B cell (primary cell): Measurements from ENCODE around the gene HINT1. TPM values are rescaled to one million over a fixed set of nuclear protein-coding genes. Genes with fewer than 3 reads are reported as not detected.

Source experiments
- ATAC-seq: fragments of 200-7000 bp; cut with Tn5 transposase; one replicate; pipeline ENCODE4 v1.10.0; 2021; ENCODE audit warnings: low read depth, mild to moderate bottlenecking, moderate number of reproducible peaks, moderate library complexity
- CTCF ChIA-PET: fragments of 350-600 bp; sonication (Branson Sonifier 250); formaldehyde crosslinking; loops from one replicate; lab custom pipeline; 2021; ENCODE audit warnings: antibody characterized with exemption, inconsistent platforms; lab: Charles Lee
- POLR2A ChIA-PET: fragments of 350-600 bp; sonication (Branson Sonifier 250); formaldehyde crosslinking; loops from one replicate; lab custom pipeline; 2021; ENCODE audit warnings: antibody characterized with exemption; lab: Charles Lee
- DNase-seq: peaks from one replicate; pipeline ENCODE4 v3.0.0; 2013
- H2AFZ ChIP-seq: 2 replicates; pipeline ENCODE4 v1.6.1; 2012; ENCODE audit warnings: mild to moderate bottlenecking, low read depth, low read length; ENCODE audit not compliant: insufficient read depth, poor library complexity, severe bottlenecking
- H3K27ac ChIP-seq, 2 donors: 1 replicate in 1 of 2; 2 replicates in 1 of 2; pipeline ENCODE4 v1.5.1; 2012 to 2013; ENCODE audit warnings: low read length in 2 of 2, mild to moderate bottlenecking in 2 of 2, moderate library complexity in 1 of 2
- H3K27me3 ChIP-seq, 4 experiments: fragments of 200-600 bp in 1 of 4; sonication (generic) in 1 of 4; replicated peaks in 1 of 4; 1 replicate in 2 of 4; 2 replicates in 2 of 4; pipeline versions ENCODE4 v1.6.1 to v1.7.0; 2013 to 2016; ENCODE audit warnings: low read length in 3 of 4, mild to moderate bottlenecking in 2 of 4, mixed read lengths in 1 of 4, moderate library complexity in 1 of 4; ENCODE audit not compliant: insufficient read depth in 4 of 4, control insufficient read depth in 3 of 4; ENCODE audit errors: control extremely low read depth in 1 of 4
- H3K36me3 ChIP-seq, 2 experiments: replicated peaks in 1 of 2; 1 replicate in 1 of 2; 2 replicates in 1 of 2; pipeline versions ENCODE4 v1.6.1 to v1.7.1; 2013; ENCODE audit warnings: low read length in 1 of 2; ENCODE audit not compliant: insufficient read depth in 2 of 2, control insufficient read depth in 1 of 2; ENCODE audit errors: control extremely low read depth in 1 of 2, extremely low read depth in 1 of 2
- H3K4me1 ChIP-seq, 2 donors: fragments of 200-600 bp in 1 of 2; sonication (generic) in 1 of 2; 1 replicate in 1 of 2; 2 replicates in 1 of 2; pipeline versions ENCODE4 v1.5.1 to v1.6.1; 2013 to 2017; ENCODE audit warnings: low read length in 2 of 2; ENCODE audit not compliant: control insufficient read depth in 2 of 2, insufficient read depth in 2 of 2
- H3K4me2 ChIP-seq: replicated peaks from 2 replicates; pipeline ENCODE3; 2012; ENCODE audit warnings: mild to moderate bottlenecking, low read depth, low read length; ENCODE audit not compliant: poor library complexity, severe bottlenecking
- H3K4me3 ChIP-seq, 5 experiments: fragments of 200-600 bp in 1 of 5; sonication (generic) in 1 of 5; 1 replicate in 3 of 5; 2 replicates in 2 of 5; pipeline versions ENCODE4 v1.5.1 to v1.7.0; 2011 to 2016; ENCODE audit warnings: low read length in 4 of 5, mild to moderate bottlenecking in 4 of 5, low read depth in 2 of 5, control low read depth in 1 of 5, moderate library complexity in 1 of 5; ENCODE audit not compliant: insufficient read depth in 1 of 5; ENCODE audit errors: control extremely low read depth in 1 of 5, extremely low read depth in 1 of 5
- H3K79me2 ChIP-seq: fragments of 200-600 bp; sonication (generic); one replicate; pipeline ENCODE4 v1.6.0; 2016; ENCODE audit warnings: low read length; ENCODE audit not compliant: control insufficient read depth, insufficient read depth
- H3K9ac ChIP-seq: fragments of 200-600 bp; sonication (generic); 2 replicates; pipeline ENCODE4 v1.6.1; 2017; ENCODE audit warnings: mild to moderate bottlenecking, low read length, moderate library complexity
- H3K9me3 ChIP-seq, 3 donors: one replicate each; pipeline versions ENCODE4 v1.6.1 to v1.7.1; 2013; ENCODE audit warnings: low read length in 2 of 3; ENCODE audit not compliant: control insufficient read depth in 2 of 3, insufficient read depth in 1 of 3; ENCODE audit errors: control extremely low read depth in 1 of 3
- H4K20me1 ChIP-seq: 2 replicates; pipeline ENCODE4 v1.6.0; 2012; ENCODE audit warnings: mild to moderate bottlenecking, low read length; ENCODE audit not compliant: insufficient read depth, control insufficient read depth, poor library complexity, severe bottlenecking
- H3K27ac Mint-ChIP-seq: one replicate; pipeline ENCODE4 v1.8.0; 2021; ENCODE audit warnings: mixed read lengths
- H3K27me3 Mint-ChIP-seq: one replicate; pipeline ENCODE4 v1.8.0; 2021; ENCODE audit warnings: mixed read lengths
- H3K4me1 Mint-ChIP-seq: one replicate; pipeline ENCODE4 v1.8.0; 2021; ENCODE audit warnings: mixed read lengths
- H3K4me3 Mint-ChIP-seq: one replicate; pipeline ENCODE4 v1.8.0; 2021; ENCODE audit warnings: mixed read lengths
- H3K9me3 Mint-ChIP-seq: one replicate; pipeline ENCODE4 v1.8.0; 2022; ENCODE audit warnings: mixed read lengths; ENCODE audit not compliant: insufficient read depth
- EZH2 ChIP-seq: IDR thresholded peaks from 2 replicates; pipeline ENCODE4 v1.6.1; 2012; ENCODE audit warnings: borderline replicate concordance, low read depth, mild to moderate bottlenecking, moderate library complexity, low read length; ENCODE audit not compliant: insufficient read depth, poor library complexity, severe bottlenecking
- WGBS: methylation state at CpG from one replicate; pipeline ENCODE4 v1.1.5; 2013; ENCODE audit warnings: missing lambda C conversion rate; ENCODE audit not compliant: insufficient coverage; 5-methylcytosine and 5-hydroxymethylcytosine counted together
- intact Hi-C: fragments of 100-400 bp; cut with micrococcal nuclease; formaldehyde crosslinking; loops from one replicate; pipeline ENCODE4 v1.10.0; 2022
- polyA plus RNA-seq: library from polyadenylated mRNA; depleted of rRNA; stranded (reverse); fragments of >200 nt; gene quantifications from 2 replicates; pipeline ENCODE4 v1.2.3, GENCODE V29; 2012
- total RNA-seq, 2 donors: library from RNA; stranded (reverse); fragments of 120-200 nt in 1 of 2; gene quantifications; 1 replicate in 1 of 2; 2 replicates in 1 of 2; pipeline versions ENCODE4 v1.2.3 to v1.2.4, GENCODE V29; 2013 to 2022
- TF ChIP-seq, protein P1 (sequence below): fragments of 200-600 bp; IDR thresholded peaks from one replicate; pipeline ENCODE4 v1.8.0; 2022; ENCODE audit warnings: antibody characterized with exemption, mild to moderate bottlenecking

Gene HINT1
- total and polyA plus RNA-seq, 2 donors (not counting 1 experiment from before 2014, with no cell fraction given) = 206 to 289 TPM

DNA sequence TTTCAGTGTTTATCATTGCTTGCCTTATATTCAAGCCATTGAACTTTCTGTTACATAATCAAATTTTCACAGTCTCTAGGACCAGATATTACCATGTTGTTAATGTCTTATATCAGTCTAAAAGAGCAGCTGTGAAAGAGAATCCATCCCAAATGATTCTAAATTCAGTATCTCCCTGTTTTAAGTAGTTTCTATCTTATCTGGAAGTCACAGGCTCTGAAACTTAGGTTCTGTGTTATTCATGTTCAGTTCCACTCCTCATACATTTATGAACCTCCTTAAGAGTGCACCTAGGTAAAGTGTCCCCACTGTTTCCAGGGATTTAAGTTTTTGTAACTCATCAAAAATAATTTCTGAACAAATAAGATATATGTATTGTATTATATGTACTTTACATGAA is 15.4 kb upstream of the HINT1 start:
- no peak overlapping the region for H2AFZ ChIP-seq
- H3K4me2 ChIP-seq = no peak overlapping the region
- H3K27ac ChIP-seq = no peak overlapping the region
- no peak overlapping the region for H3K4me3 ChIP-seq
- H3K4me1 ChIP-seq = no peaks in the 10 kb centered on the region
- no peak overlapping the region for H3K4me3 Mint-ChIP-seq
- intact Hi-C loops = no loop called here
- H3K36me3 ChIP-seq = peaks cover 0 to 3% of the 10 kb centered on the region in 2 experiments
- ATAC-seq (no peak), DNase-seq (no peak)
- no peak for TF ChIP-seq EZH2
- TF ChIP-seq, protein P1, sequence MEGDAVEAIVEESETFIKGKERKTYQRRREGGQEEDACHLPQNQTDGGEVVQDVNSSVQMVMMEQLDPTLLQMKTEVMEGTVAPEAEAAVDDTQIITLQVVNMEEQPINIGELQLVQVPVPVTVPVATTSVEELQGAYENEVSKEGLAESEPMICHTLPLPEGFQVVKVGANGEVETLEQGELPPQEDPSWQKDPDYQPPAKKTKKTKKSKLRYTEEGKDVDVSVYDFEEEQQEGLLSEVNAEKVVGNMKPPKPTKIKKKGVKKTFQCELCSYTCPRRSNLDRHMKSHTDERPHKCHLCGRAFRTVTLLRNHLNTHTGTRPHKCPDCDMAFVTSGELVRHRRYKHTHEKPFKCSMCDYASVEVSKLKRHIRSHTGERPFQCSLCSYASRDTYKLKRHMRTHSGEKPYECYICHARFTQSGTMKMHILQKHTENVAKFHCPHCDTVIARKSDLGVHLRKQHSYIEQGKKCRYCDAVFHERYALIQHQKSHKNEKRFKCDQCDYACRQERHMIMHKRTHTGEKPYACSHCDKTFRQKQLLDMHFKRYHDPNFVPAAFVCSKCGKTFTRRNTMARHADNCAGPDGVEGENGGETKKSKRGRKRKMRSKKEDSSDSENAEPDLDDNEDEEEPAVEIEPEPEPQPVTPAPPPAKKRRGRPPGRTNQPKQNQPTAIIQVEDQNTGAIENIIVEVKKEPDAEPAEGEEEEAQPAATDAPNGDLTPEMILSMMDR = no peak
- POLR2A ChIA-PET = no interaction called here
- H3K4me1 Mint-ChIP-seq = peaks cover 6% of the 10 kb centered on the region
- H3K79me2 ChIP-seq = peaks cover 56% of the 10 kb centered on the region
- H3K27ac Mint-ChIP-seq = no peak overlapping the region
- no peaks in the 10 kb centered on the region for H3K27me3 ChIP-seq
- H3K9ac ChIP-seq = no peak overlapping the region
- no peaks in the 10 kb centered on the region for H3K9me3 ChIP-seq
- CTCF ChIA-PET = no interaction called here
- no peaks in the 10 kb centered on the region for H4K20me1 ChIP-seq
- no peaks in the 10 kb centered on the region for H3K27me3 Mint-ChIP-seq
- no peaks in the 10 kb centered on the region for H3K9me3 Mint-ChIP-seq

DNA sequence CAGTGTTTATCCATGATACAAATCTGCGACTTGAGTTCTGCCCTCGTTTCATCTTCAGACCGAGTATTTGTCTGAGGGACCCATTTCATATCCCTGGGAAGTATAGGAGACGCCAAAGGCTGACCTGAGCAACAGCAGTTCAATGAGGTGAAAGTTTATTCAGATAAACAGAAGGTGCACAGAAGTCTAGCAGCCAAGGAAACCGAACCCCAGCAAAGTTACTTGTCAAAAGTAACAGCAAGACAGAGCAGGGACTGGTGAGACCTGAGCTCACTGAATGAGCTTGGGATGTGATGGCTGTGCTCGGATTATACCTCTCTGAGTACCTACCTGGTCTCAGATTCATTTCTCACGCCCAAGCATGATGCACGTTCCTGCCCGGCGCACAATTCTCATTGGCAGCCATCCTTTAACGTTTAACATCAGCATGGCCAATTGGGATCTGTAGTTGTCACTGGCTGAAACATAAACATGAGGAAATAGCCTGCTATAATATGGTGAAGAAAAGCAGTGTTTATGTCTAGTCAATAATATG is 6.3 kb upstream of the HINT1 start:
- H3K4me3 Mint-ChIP-seq = peak overlapping the region; percentile 98
- ATAC-seq (no peak), DNase-seq (no peak)
- H3K4me2 ChIP-seq = peak overlapping the region; percentile 82
- H3K79me2 ChIP-seq = peaks cover 47% of the 10 kb centered on the region
- no peaks in the 10 kb centered on the region for H3K27me3 Mint-ChIP-seq
- H3K4me1 Mint-ChIP-seq = peaks cover 42% of the 10 kb centered on the region
- no peaks in the 10 kb centered on the region for H4K20me1 ChIP-seq
- no peaks in the 10 kb centered on the region for H3K36me3 ChIP-seq
- peak overlapping the region; percentile 73 for H3K9ac ChIP-seq
- peak overlapping the region; percentile 77 to 81 for H3K27ac ChIP-seq
- no peak for TF ChIP-seq EZH2
- TF ChIP-seq, protein P1 = no peak
- peak overlapping the region; percentile 82 for H2AFZ ChIP-seq
- peak overlapping the region; percentile 78 to 89 (median 79) for H3K4me3 ChIP-seq
- intact Hi-C loops = loop anchor here (2.0 kb wide), 1 partner anchor 625 kb away; the partner anchor contains the start of gene FNIP1
- no peaks in the 10 kb centered on the region for H3K9me3 Mint-ChIP-seq
- WGBS = 0% methylated on average over 5 of the region's 11 CpGs
- peaks cover 19 to 21% of the 10 kb centered on the region in 2 donors for H3K4me1 ChIP-seq
- ChIA-PET CTCF (interaction anchor here (1.1 to 1.2 kb wide), 2 partner anchors 92 to 94 kb away, joined by 3 to 4 read pairs; partner anchors contain the start of gene CDC42SE2), POLR2A (interaction anchor here (0.6 kb wide), 1 partner anchor 30 kb away, joined by 4 read pairs; no protein-coding TSS in a partner anchor)
- no peaks in the 10 kb centered on the region for H3K9me3 ChIP-seq
- no peaks in the 10 kb centered on the region for H3K27me3 ChIP-seq
- H3K27ac Mint-ChIP-seq = peak overlapping the region; percentile 94
